Testis (tissue), 2 donors: ENCODE results near the gene GUK1.

ENCODE experiments used
- CTCF ChIP-seq, 3 experiments: fragments of 450-650 bp in 2 of 3; fragments of 200-600 bp in 1 of 3; sonication (generic) in 1 of 3; IDR thresholded peaks; one replicate each; pipeline ENCODE4 v1.5.1; 2016 to 2019; ENCODE audit warnings: antibody characterized with exemption in 3 of 3, mild to moderate bottlenecking in 2 of 3, moderate library complexity in 1 of 3
- POLR2A ChIP-seq: fragments of 450-650 bp; IDR thresholded peaks from one replicate; pipeline ENCODE4 v1.6.1; 2017; ENCODE audit warnings: antibody characterized with exemption, mild to moderate bottlenecking, moderate library complexity

- TF ChIP-seq CTCF (IDR thresholded peaks at IDR 0.05) (no peak), POLR2A (no peak)
Measured at GRCh38 chr1:228157729-228158126, 17.6 kb downstream of the GUK1 start.
